CD4-positive, CD25-positive, alpha-beta regulatory T cell (primary cell): ENCODE results near the gene NOL6. TPM values are rescaled to one million over a fixed set of nuclear protein-coding genes. Genes with fewer than 3 reads are reported as not detected.
"Not testable (repeated sequence)": the region's sequence is repeated elsewhere in the genome, so short reads cannot be mapped to it uniquely, and the experiment has no call there.

Experiments
- ATAC-seq, 2 donors: fragments of 150-1000 bp; cut with Tn5 transposase; one replicate each; pipeline ENCODE4 v1.10.0; 2021; ENCODE audit warnings: low read depth in 2 of 2, moderate number of reproducible peaks in 2 of 2, moderate library complexity in 1 of 2
- DNase-seq, 3 donors: peaks; one replicate each; pipeline versions ENCODE4 v3.0.0 to v3.0.0-alpha.2; 2012 to 2022; ENCODE audit warnings: mixed read lengths in 1 of 3
- H3K27ac ChIP-seq: one replicate; pipeline ENCODE4 v1.7.0; 2013; ENCODE audit warnings: mild to moderate bottlenecking, low read length; ENCODE audit not compliant: insufficient read depth, poor library complexity, severe bottlenecking
- H3K27me3 ChIP-seq: one replicate; pipeline ENCODE4 v1.7.0; 2013; ENCODE audit warnings: low read length; ENCODE audit not compliant: control insufficient read depth, insufficient read depth
- H3K36me3 ChIP-seq: one replicate; pipeline ENCODE4 v1.7.0; 2013; ENCODE audit warnings: mild to moderate bottlenecking, low read length, moderate library complexity; ENCODE audit not compliant: control insufficient read depth, insufficient read depth
- H3K4me1 ChIP-seq: 2 replicates; pipeline ENCODE4 v1.7.0; 2013; ENCODE audit warnings: mild to moderate bottlenecking, low read length; ENCODE audit not compliant: insufficient read depth, control insufficient read depth, poor library complexity, severe bottlenecking
- H3K4me3 ChIP-seq: one replicate; pipeline ENCODE4 v1.7.0; 2013; ENCODE audit warnings: low read depth, mild to moderate bottlenecking, low read length, moderate library complexity
- H3K9me3 ChIP-seq, 2 experiments: 1 replicate in 1 of 2; 2 replicates in 1 of 2; pipeline ENCODE4 v1.7.0; 2013; ENCODE audit warnings: low read length in 2 of 2, mild to moderate bottlenecking in 1 of 2, moderate library complexity in 1 of 2; ENCODE audit not compliant: control insufficient read depth in 2 of 2
- H3K27ac Mint-ChIP-seq, 3 donors: one replicate each; pipeline ENCODE4 v1.8.0; 2020 to 2022; ENCODE audit warnings: mild to moderate bottlenecking in 3 of 3, mixed read lengths in 3 of 3, moderate library complexity in 2 of 3
- H3K27me3 Mint-ChIP-seq: one replicate; pipeline ENCODE4 v1.8.0; 2022; ENCODE audit warnings: mild to moderate bottlenecking, mixed read lengths
- H3K36me3 Mint-ChIP-seq: one replicate; pipeline ENCODE4 v1.8.0; 2020; ENCODE audit warnings: mixed read lengths
- H3K4me1 Mint-ChIP-seq, 4 donors: one replicate each; pipeline ENCODE4 v1.8.0; 2020 to 2022; ENCODE audit warnings: mixed read lengths in 4 of 4, mild to moderate bottlenecking in 1 of 4
- H3K4me3 Mint-ChIP-seq, 4 donors: one replicate each; pipeline ENCODE4 v1.8.0; 2020 to 2022; ENCODE audit warnings: mild to moderate bottlenecking in 4 of 4, mixed read lengths in 4 of 4, moderate library complexity in 3 of 4
- H3K9me3 Mint-ChIP-seq, 7 donors: one replicate each; pipeline ENCODE4 v1.8.0; 2020 to 2022; ENCODE audit warnings: mixed read lengths in 7 of 7, mild to moderate bottlenecking in 3 of 7, moderate library complexity in 2 of 7
- polyA plus RNA-seq, 4 donors: library from polyadenylated mRNA; unstranded; fragments of 300-500 nt; fragmentation: Illumina TruSeq; gene quantifications; one replicate each; pipeline ENCODE4 v1.2.3, GENCODE V29; 2021
- total RNA-seq: library from RNA; stranded (reverse); gene quantifications from one replicate; pipeline ENCODE4 v1.2.3, GENCODE V29; 2022

NOL6 gene
- total and polyA plus RNA-seq, 5 donors from 2014 or later = 13.4 to 29.4 (median 14.4) TPM

GRCh38 chr9:33429256-33429985, 44.3 kb downstream of the NOL6 start:
- no peak overlapping the region for H3K27ac ChIP-seq
- Mint-ChIP-seq H3K27ac (peak overlapping the region in 1 of 3 donors; percentile 11), H3K9me3 (no peaks in the 10 kb centered on the region), H3K4me1 (peaks cover 0 to 10% (median 2%) of the 10 kb centered on the region in 4 donors), H3K4me3 (no peak overlapping the region), H3K36me3 (no peaks in the 10 kb centered on the region), H3K27me3 (no peaks in the 10 kb centered on the region)
- H3K27me3 ChIP-seq = no peaks in the 10 kb centered on the region
- ATAC-seq = no peak
- H3K36me3 ChIP-seq = no peaks in the 10 kb centered on the region
- no peaks in the 10 kb centered on the region for H3K9me3 ChIP-seq
- no peaks in the 10 kb centered on the region for H3K4me1 ChIP-seq
- H3K4me3 ChIP-seq = no peak overlapping the region
- no peak for DNase-seq

GRCh38 chr9:33426843-33427293, 46.9 kb downstream of the NOL6 start:
- ATAC-seq = peak; percentile 88 to 93
- no peaks in the 10 kb centered on the region for H3K9me3 Mint-ChIP-seq
- H3K27me3 ChIP-seq = no peaks in the 10 kb centered on the region

GRCh38 chr9:33425128-33425533, 48.6 kb downstream of the NOL6 start:
- H3K27me3 ChIP-seq = no peaks in the 10 kb centered on the region
- DNase-seq (no peak), ATAC-seq (no peak)
- H3K9me3 ChIP-seq = no peaks in the 10 kb centered on the region
- H3K4me3 Mint-ChIP-seq = peak overlapping the region in 1 of 4 donors; percentile 38
- no peaks in the 10 kb centered on the region for H3K36me3 Mint-ChIP-seq
- H3K27me3 Mint-ChIP-seq = no peaks in the 10 kb centered on the region
- H3K4me1 Mint-ChIP-seq = peaks cover 0 to 18% (median 7%) of the 10 kb centered on the region in 4 donors
- no peak overlapping the region for H3K27ac ChIP-seq
- H3K36me3 ChIP-seq = no peaks in the 10 kb centered on the region
- H3K9me3 Mint-ChIP-seq = no peaks in the 10 kb centered on the region
- peaks cover 3% of the 10 kb centered on the region for H3K4me1 ChIP-seq
- no peak overlapping the region for H3K4me3 ChIP-seq
- H3K27ac Mint-ChIP-seq = no peak overlapping the region

More at GRCh38 chr9:33426843-33427293, 46.9 kb downstream of the NOL6 start:
- H3K27ac ChIP-seq = no peak overlapping the region
- H3K36me3 ChIP-seq = no peaks in the 10 kb centered on the region
- no peaks in the 10 kb centered on the region for H3K4me1 ChIP-seq
- Mint-ChIP-seq H3K27me3 (no peaks in the 10 kb centered on the region), H3K4me1 (peaks cover 0 to 10% (median 2%) of the 10 kb centered on the region in 4 donors), H3K27ac (peak overlapping the region in 2 of 3 donors; percentile 84 to 88), H3K4me3 (peak overlapping the region in 1 of 4 donors; percentile 46), H3K36me3 (no peaks in the 10 kb centered on the region)
- H3K9me3 ChIP-seq = no peaks in the 10 kb centered on the region
- DNase-seq = peak in 1 of 3 donors; percentile 26
- H3K4me3 ChIP-seq = no peak overlapping the region

GRCh38 chr9:33424492-33424891, 49.2 kb downstream of the NOL6 start:
- not testable (repeated sequence) for ATAC-seq, H3K27me3 ChIP-seq, H3K27me3 Mint-ChIP-seq, H3K36me3 ChIP-seq, H3K4me3 ChIP-seq, DNase-seq, H3K27ac Mint-ChIP-seq, H3K4me1 ChIP-seq, H3K27ac ChIP-seq, H3K9me3 ChIP-seq, H3K36me3 Mint-ChIP-seq, H3K4me3 Mint-ChIP-seq, H3K9me3 Mint-ChIP-seq
- peaks cover 0 to 18% (median 10%) of the 10 kb centered on the region in 4 donors for H3K4me1 Mint-ChIP-seq

GRCh38 chr9:33424043-33424442, 49.7 kb downstream of the NOL6 start:
- H3K4me1 ChIP-seq, H3K4me3 Mint-ChIP-seq, H3K27ac Mint-ChIP-seq, ATAC-seq, H3K27me3 Mint-ChIP-seq, H3K4me3 ChIP-seq, H3K36me3 ChIP-seq, H3K9me3 ChIP-seq, H3K27me3 ChIP-seq, DNase-seq, H3K9me3 Mint-ChIP-seq, H3K36me3 Mint-ChIP-seq, H3K27ac ChIP-seq: not testable (repeated sequence)
- peaks cover 0 to 18% (median 10%) of the 10 kb centered on the region in 4 donors for H3K4me1 Mint-ChIP-seq

GRCh38 chr9:33419708-33420303, 53.9 kb downstream of the NOL6 start:
- Histone ChIP-seq H3K9me3 (no peaks in the 10 kb centered on the region), H3K27me3 (no peaks in the 10 kb centered on the region), H3K27ac (no peak overlapping the region), H3K36me3 (no peaks in the 10 kb centered on the region), H3K4me3 (no peak overlapping the region), H3K4me1 (peaks cover 40% of the 10 kb centered on the region)
- peak overlapping the region in 2 of 3 donors; percentile 63 to 69 for H3K27ac Mint-ChIP-seq
- H3K27me3 Mint-ChIP-seq = no peaks in the 10 kb centered on the region
- no peaks in the 10 kb centered on the region for H3K9me3 Mint-ChIP-seq
- no peak for ATAC-seq
- no peak overlapping the region for H3K4me3 Mint-ChIP-seq
- no peaks in the 10 kb centered on the region for H3K36me3 Mint-ChIP-seq
- peaks cover 0 to 44% (median 31%) of the 10 kb centered on the region in 4 donors for H3K4me1 Mint-ChIP-seq
- no peak for DNase-seq

GRCh38 chr9:33418090-33418489, 55.6 kb downstream of the NOL6 start:
- Mint-ChIP-seq H3K27me3 (no peaks in the 10 kb centered on the region), H3K27ac (peak overlapping the region; percentile 86 to 93 (median 90)), H3K36me3 (no peaks in the 10 kb centered on the region), H3K9me3 (no peaks in the 10 kb centered on the region), H3K4me1 (peaks cover 0 to 55% (median 40%) of the 10 kb centered on the region in 4 donors), H3K4me3 (peak overlapping the region in 3 of 4 donors; percentile 13 to 64 (median 29))
- H3K36me3 ChIP-seq = no peaks in the 10 kb centered on the region
- no peak for ATAC-seq
- H3K4me1 ChIP-seq = peaks cover 45% of the 10 kb centered on the region
- no peaks in the 10 kb centered on the region for H3K9me3 ChIP-seq
- no peak overlapping the region for H3K4me3 ChIP-seq
- no peaks in the 10 kb centered on the region for H3K27me3 ChIP-seq
- no peak overlapping the region for H3K27ac ChIP-seq
- no peak for DNase-seq
